Medulla oblongata (tissue), 1 donor: ENCODE measurements around the gene PPP2R5D.
"Not testable (repeated sequence)": the region's sequence is repeated elsewhere in the genome, so short reads cannot be mapped to it uniquely, and the experiment has no call there.

Experiments
- DNase-seq: peaks from one replicate; pipeline ENCODE4 v3.0.0-alpha.2; 2015; ENCODE audit errors: extremely low spot score

PPP2R5D gene

GRCh38 chr6:43032326-43032725 is 48.0 kb downstream of the PPP2R5D start:
- no peak for DNase-seq

- DNase-seq = no peak
Measured at GRCh38 chr6:43033496-43034189, 49.3 kb downstream of the PPP2R5D start.

- DNase-seq = no peak
Measured at GRCh38 chr6:43034190-43034525, 49.8 kb downstream of the PPP2R5D start.

GRCh38 chr6:43035495-43036194 is 51.3 kb downstream of the PPP2R5D start:
- DNase-seq = no peak

DNA sequence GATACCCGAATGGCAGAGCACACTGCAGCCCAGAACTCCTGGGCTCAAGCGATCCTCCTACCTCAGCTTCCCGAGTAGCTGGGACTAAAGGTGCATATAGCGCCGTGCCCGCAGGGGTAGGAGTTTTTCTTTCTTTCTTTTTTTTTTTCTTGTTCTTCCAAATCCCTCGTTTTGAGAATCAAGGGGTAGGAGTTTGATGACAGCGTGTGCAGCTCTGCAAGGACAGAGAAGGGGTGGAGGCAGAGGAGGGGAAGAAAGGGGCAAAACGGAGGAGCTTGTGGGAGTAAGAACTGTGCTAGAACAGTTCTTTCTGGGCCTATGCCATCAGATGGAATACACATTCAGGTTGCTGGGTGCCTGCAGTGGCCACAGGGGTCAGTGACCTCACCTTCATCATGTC is 52.3 kb downstream of the PPP2R5D start:
- DNase-seq = no peak

DNA sequence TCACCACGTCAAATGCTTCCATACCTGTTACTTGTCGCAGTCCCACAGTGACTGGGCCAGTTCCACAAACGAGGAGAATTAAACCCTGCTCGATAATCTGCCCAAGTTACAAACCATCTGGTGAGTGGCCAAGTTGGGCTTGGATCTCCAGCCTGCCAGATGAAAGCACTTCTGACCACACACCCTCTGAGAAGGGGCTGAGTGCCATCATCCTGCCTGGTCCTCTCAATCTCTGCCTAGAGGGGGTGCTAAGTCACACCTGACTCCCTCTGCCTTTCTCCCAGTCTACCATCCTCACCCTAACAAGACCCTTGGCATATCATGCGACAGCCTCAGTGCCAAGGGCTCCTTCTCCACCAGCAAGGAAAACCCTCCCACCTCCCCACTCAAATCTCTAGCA is 52.8 kb downstream of the PPP2R5D start:
- DNase-seq = no peak

DNA sequence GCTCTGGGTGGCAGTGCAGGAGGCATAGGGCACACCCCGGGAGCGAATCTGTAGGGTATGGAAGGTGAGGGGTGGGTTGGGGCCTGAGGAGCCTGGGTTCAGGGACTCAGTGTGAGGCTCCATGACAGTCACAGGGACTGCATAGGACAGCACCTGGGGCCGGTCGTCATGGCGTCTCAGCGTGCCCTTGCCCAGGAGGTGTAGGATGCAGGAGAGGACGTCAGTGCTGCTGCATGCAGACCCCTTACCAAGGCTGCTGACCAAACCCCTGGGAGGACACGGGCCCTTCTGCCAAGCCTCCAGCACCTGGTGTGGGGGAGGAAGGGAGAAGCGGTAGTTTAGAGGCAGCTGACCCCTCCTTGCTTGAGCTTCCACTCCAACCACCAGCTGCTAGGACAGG is 53.3 kb downstream of the PPP2R5D start:
- no peak for DNase-seq

GRCh38 chr6:43038727-43039126 is 54.4 kb downstream of the PPP2R5D start:
- DNase-seq = no peak

DNA sequence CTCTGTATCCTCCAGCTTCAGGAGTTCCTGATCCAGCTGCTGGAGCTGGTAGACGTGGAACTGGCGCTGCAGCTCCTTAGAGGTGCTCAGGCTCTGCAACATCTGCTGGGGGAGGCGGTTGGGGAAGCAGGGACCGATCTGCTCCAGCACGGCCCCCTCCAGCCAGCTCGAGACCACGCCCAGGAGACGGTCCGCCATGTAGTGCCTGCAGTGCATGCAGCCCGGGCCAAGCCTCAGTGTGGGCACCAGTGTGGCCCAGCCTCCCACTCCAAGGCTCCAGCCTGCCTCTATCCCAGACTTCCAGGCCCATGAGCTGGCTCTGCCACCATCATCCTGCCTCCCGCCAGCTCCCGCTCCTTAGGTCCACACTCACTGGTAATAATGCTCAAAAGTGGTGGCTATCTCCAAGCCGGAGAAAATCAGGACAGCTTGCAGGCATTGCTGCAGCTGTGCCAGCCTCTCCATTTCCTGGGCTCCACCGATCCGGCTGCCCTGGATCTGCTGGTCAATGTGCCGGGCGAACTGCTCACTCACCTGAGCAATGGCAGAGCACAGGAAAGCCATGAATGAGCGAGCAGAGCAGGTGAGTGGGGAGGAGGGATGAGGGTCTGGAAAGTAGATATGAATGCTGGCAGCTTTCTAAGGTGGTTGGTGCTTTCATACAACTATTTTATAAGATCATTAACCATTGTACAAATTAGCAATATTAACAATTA is 56.3 kb downstream of the PPP2R5D start:
- DNase-seq = no peak

GRCh38 chr6:43041475-43041874 is 57.1 kb downstream of the PPP2R5D start:
- DNase-seq = not testable (repeated sequence)

GRCh38 chr6:43043310-43043709 is 58.9 kb downstream of the PPP2R5D start:
- DNase-seq = no peak

GRCh38 chr6:43045371-43045930 is 61.1 kb downstream of the PPP2R5D start:
- no peak for DNase-seq

GRCh38 chr6:43047998-43048397 is 63.6 kb downstream of the PPP2R5D start:
- DNase-seq = no peak

DNA sequence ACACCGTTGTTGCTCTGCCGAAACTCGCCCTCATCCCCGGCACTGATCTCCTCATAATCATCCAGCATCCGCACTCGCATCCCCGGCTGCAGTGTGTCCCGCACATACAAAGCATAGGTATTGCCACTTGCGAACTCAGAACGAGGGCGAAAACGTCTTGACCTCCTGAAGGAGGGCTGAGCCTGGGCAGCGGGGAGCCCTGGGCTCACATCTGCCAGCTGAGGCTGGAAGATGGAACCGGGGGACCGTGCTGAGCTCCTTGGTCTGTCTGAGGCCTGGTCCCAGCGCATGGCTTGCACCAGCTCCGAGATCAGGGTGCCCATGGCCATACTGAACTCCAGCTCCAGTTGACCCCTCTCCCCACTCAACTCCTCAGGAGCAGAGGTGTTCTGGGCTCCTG is 66.6 kb downstream of the PPP2R5D start:
- DNase-seq = no peak

DNA sequence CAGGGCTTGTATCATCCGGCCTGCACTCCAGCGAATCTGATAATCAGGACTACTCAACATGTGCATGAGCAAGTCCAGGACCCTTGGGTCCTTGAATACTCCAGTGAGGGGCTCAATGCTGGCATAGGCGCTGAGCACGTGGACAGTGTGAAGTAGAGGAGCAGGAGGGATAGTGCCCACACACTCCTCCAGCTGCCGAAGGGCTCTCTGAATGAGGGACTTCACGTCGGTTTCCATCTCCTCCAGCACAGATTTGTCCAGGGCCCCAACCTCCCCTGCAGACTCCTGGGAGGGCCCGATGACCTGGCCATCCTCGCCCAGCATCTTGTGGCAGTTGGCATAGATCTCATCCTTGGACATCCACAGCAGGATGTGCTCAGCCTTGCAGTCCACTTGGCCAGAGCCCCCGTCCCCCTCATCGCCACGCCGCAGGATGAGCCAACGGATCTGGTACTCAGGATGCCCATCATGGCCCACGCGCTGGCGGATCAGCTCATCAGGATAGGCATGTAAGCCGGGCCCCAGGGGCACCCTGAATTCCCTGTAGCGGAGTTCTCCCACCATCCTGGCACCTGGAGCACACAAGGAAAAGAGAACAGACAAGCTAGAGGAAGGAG is 68.0 kb downstream of the PPP2R5D start:
- no peak for DNase-seq

GRCh38 chr6:43052842-43053544 is 68.6 kb downstream of the PPP2R5D start:
- DNase-seq = no peak

DNA sequence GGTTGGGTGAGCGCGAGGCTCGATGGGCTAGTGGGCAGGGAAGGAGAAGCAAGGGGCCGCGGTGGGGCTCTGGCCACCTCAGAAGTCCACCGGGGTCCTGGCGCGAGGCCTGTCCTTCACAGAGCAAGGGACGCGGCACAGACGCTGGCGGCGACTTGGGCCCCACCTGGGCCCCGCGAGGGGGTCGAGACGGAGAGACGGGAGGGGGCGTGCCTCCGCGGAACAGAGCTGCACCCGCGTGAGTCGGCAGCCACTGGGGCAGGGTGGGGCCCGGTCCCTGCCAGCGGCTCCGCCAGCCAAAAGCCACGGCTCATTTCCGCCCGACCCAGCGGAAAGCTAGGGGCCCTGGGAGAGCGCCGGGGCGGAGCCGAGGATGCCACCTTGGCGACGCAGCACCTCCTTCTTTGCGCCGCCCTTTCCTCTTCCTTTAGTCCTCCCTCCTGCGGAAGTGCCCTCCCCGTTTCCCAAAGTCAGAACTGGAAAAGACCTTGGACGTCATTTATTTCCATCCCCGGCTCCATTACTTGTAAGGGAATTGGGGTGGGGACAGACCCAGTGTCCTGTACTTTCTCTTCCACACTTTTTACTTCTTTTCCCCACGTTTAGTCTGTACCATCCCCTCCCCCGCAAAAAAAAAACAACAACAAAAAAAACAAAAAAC is 69.3 kb downstream of the PPP2R5D start, which contains the start of gene CUL7:
Gene CUL7 (minus strand): TSS at position 307 of the 661 bp plus-strand sequence. CDS start 1,063 bp downstream, outside the sequence.
- peak; percentile 84 for DNase-seq

- DNase-seq = no peak
Measured at GRCh38 chr6:43054206-43054943, 70.0 kb downstream of the PPP2R5D start.

GRCh38 chr6:43055966-43056365 is 71.6 kb downstream of the PPP2R5D start:
- no peak for DNase-seq

DNA sequence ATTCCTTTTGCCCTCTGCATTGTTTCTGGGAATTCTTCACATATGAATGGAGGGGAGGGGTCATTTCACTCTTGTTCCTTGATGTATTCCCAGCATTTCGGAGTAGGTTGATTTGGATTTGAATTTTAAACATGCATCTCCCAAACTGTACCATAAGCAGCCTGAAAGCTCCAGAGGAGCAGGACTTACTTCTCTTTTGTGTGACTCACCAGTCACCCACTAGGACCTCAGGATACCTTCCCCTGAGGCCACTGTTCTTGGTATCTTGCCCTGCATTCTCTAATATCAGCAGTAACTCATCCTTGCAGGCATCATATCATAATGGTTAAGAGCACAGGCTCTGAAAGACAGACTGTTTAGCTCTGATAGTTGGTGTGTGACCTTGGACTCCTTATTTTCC is 74.2 kb downstream of the PPP2R5D start:
- no peak for DNase-seq
